Natural killer cell (primary cell): ENCODE results near the gene NGB. TPM values are rescaled to one million over a fixed set of nuclear protein-coding genes. Genes with fewer than 3 reads are reported as not detected.

ENCODE experiments used
- ATAC-seq, 3 donors: fragments of 150-1000 bp in 2 of 3; fragments of 200-7000 bp in 1 of 3; cut with Tn5 transposase; 1 replicate in 1 of 3; 2 replicates in 2 of 3; pipeline ENCODE4 v1.10.0; 2021; ENCODE audit warnings: mild to moderate bottlenecking in 2 of 3, moderate library complexity in 2 of 3
- DNase-seq, 2 donors: peaks; one replicate each; pipeline versions ENCODE4 v3.0.0 to v3.0.0-alpha.2; 2013 to 2021; ENCODE audit warnings: mixed read lengths in 1 of 2
- H3K27ac ChIP-seq: one replicate; pipeline ENCODE4 v1.5.1; 2013; ENCODE audit warnings: mild to moderate bottlenecking, low read length
- H3K27me3 ChIP-seq: one replicate; pipeline ENCODE4 v1.6.1; 2013; ENCODE audit warnings: low read length; ENCODE audit not compliant: control insufficient read depth, insufficient read depth
- H3K36me3 ChIP-seq: one replicate; pipeline ENCODE4 v1.6.1; 2013; ENCODE audit warnings: low read length; ENCODE audit not compliant: control insufficient read depth, insufficient read depth
- H3K4me1 ChIP-seq: one replicate; pipeline ENCODE4 v1.6.1; 2013; ENCODE audit warnings: low read length; ENCODE audit not compliant: control insufficient read depth, insufficient read depth
- H3K4me3 ChIP-seq: one replicate; pipeline ENCODE4 v1.5.1; 2013; ENCODE audit warnings: low read length
- H3K9me3 ChIP-seq: one replicate; pipeline ENCODE4 v1.6.1; 2013; ENCODE audit warnings: low read length; ENCODE audit not compliant: control insufficient read depth, insufficient read depth
- H3K27ac Mint-ChIP-seq, 2 donors: one replicate each; pipeline ENCODE4 v1.8.0; 2022; ENCODE audit warnings: mild to moderate bottlenecking in 2 of 2, mixed read lengths in 2 of 2, moderate library complexity in 1 of 2
- H3K27me3 Mint-ChIP-seq, 2 donors: one replicate each; pipeline ENCODE4 v1.8.0; 2022; ENCODE audit warnings: low read depth in 2 of 2, mixed read lengths in 2 of 2
- H3K36me3 Mint-ChIP-seq: one replicate; pipeline ENCODE4 v1.8.0; 2022; ENCODE audit warnings: mixed read lengths
- H3K4me1 Mint-ChIP-seq, 2 donors: one replicate each; pipeline ENCODE4 v1.8.0; 2022; ENCODE audit warnings: mixed read lengths in 2 of 2
- H3K4me3 Mint-ChIP-seq: one replicate; pipeline ENCODE4 v1.8.0; 2022; ENCODE audit warnings: mild to moderate bottlenecking, moderate library complexity, mixed read lengths
- H3K9me3 Mint-ChIP-seq, 2 donors: one replicate each; pipeline ENCODE4 v1.8.0; 2022; ENCODE audit warnings: mixed read lengths in 2 of 2
- CTCF ChIP-seq: fragments of 200-600 bp; IDR thresholded peaks from one replicate; pipeline ENCODE4 v1.8.0; 2022; ENCODE audit warnings: antibody characterized with exemption
- WGBS: methylation state at CpG from one replicate; pipeline ENCODE4 v1.1.7; 2013; ENCODE audit warnings: missing lambda C conversion rate; ENCODE audit not compliant: insufficient coverage; 5-methylcytosine and 5-hydroxymethylcytosine counted together
- intact Hi-C: fragments of 100-400 bp; cut with micrococcal nuclease; formaldehyde crosslinking; loops from one replicate; pipeline ENCODE4 v1.14.2; 2022
- total RNA-seq, 4 donors: library from RNA; stranded (reverse); fragments of 120-200 nt in 1 of 4; gene quantifications; one replicate each; pipeline versions ENCODE4 v1.2.3 to v1.2.4, GENCODE V29; 2013 to 2022

The NGB gene
- total RNA-seq, 3 donors from 2014 or later (not counting 1 experiment from before 2014, with no cell fraction given) = not detected

GRCh38 chr14:77311217-77311616, 40.2 kb upstream of the NGB start:
- H3K27ac Mint-ChIP-seq = no peak overlapping the region
- no peak overlapping the region for H3K4me3 Mint-ChIP-seq
- no peak for DNase-seq
- H3K4me1 Mint-ChIP-seq = no peaks in the 10 kb centered on the region
- no peak for ATAC-seq
- Histone ChIP-seq H3K4me1 (no peaks in the 10 kb centered on the region), H3K27me3 (no peaks in the 10 kb centered on the region), H3K36me3 (no peaks in the 10 kb centered on the region), H3K9me3 (no peaks in the 10 kb centered on the region), H3K4me3 (no peak overlapping the region), H3K27ac (no peak overlapping the region)
- intact Hi-C loops = no loop called here
- H3K27me3 Mint-ChIP-seq = no peaks in the 10 kb centered on the region
- no CpG with 5 or more reads among the region's 2 CpGs for WGBS
- no peaks in the 10 kb centered on the region for H3K9me3 Mint-ChIP-seq
- no peaks in the 10 kb centered on the region for H3K36me3 Mint-ChIP-seq
- TF ChIP-seq CTCF = no peak

- Mint-ChIP-seq H3K9me3 (no peaks in the 10 kb centered on the region), H3K4me1 (no peaks in the 10 kb centered on the region), H3K36me3 (no peaks in the 10 kb centered on the region), H3K27ac (no peak overlapping the region), H3K4me3 (no peak overlapping the region), H3K27me3 (no peaks in the 10 kb centered on the region)
- WGBS = 79% methylated on average over 3 of the region's 4 CpGs
- no peak overlapping the region for H3K4me3 ChIP-seq
- no peak for TF ChIP-seq CTCF
- H3K9me3 ChIP-seq = no peaks in the 10 kb centered on the region
- intact Hi-C loops = no loop called here
- H3K36me3 ChIP-seq = no peaks in the 10 kb centered on the region
- H3K27me3 ChIP-seq = no peaks in the 10 kb centered on the region
- DNase-seq (no peak), ATAC-seq (no peak)
- no peak overlapping the region for H3K27ac ChIP-seq
- no peaks in the 10 kb centered on the region for H3K4me1 ChIP-seq
Observed at GRCh38 chr14:77310026-77310425, 39.0 kb upstream of the NGB start.

- DNase-seq = no peak
- WGBS = 40% methylated on average over 4 of the region's 4 CpGs
- Histone ChIP-seq H3K4me3 (no peak overlapping the region), H3K27ac (no peak overlapping the region), H3K36me3 (no peaks in the 10 kb centered on the region), H3K4me1 (no peaks in the 10 kb centered on the region), H3K9me3 (no peaks in the 10 kb centered on the region), H3K27me3 (no peaks in the 10 kb centered on the region)
- Mint-ChIP-seq H3K27me3 (no peaks in the 10 kb centered on the region), H3K4me3 (no peak overlapping the region), H3K4me1 (no peaks in the 10 kb centered on the region), H3K36me3 (no peaks in the 10 kb centered on the region), H3K9me3 (no peaks in the 10 kb centered on the region), H3K27ac (no peak overlapping the region)
- no peak for ATAC-seq
- no peak for TF ChIP-seq CTCF
- intact Hi-C loops = no loop called here
Observed at GRCh38 chr14:77309131-77309530, 38.1 kb upstream of the NGB start.

- DNase-seq = no peak
- Mint-ChIP-seq H3K9me3 (no peaks in the 10 kb centered on the region), H3K36me3 (no peaks in the 10 kb centered on the region), H3K27ac (no peak overlapping the region), H3K4me3 (no peak overlapping the region), H3K27me3 (no peaks in the 10 kb centered on the region), H3K4me1 (no peaks in the 10 kb centered on the region)
- H3K4me1 ChIP-seq = no peaks in the 10 kb centered on the region
- TF ChIP-seq CTCF = no peak
- intact Hi-C loops = no loop called here
- no peak overlapping the region for H3K4me3 ChIP-seq
- no peaks in the 10 kb centered on the region for H3K27me3 ChIP-seq
- H3K9me3 ChIP-seq = no peaks in the 10 kb centered on the region
- H3K27ac ChIP-seq = no peak overlapping the region
- no peaks in the 10 kb centered on the region for H3K36me3 ChIP-seq
- ATAC-seq = no peak
- 76% methylated on average over 3 of the region's 3 CpGs for WGBS
Observed at GRCh38 chr14:77306851-77307496, 36.0 kb upstream of the NGB start.
